HG02870 (cell line): ENCODE results near the gene SPHK2.
"Not testable (repeated sequence)": the region's sequence is repeated elsewhere in the genome, so short reads cannot be mapped to it uniquely, and the experiment has no call there.

Source experiments
- ATAC-seq: cut with Tn5 transposase; IDR thresholded peaks from one replicate; pipeline ENCODE4 v1.9.1; 2021; ENCODE audit warnings: mild to moderate bottlenecking, moderate library complexity; ENCODE audit not compliant: unreplicated experiment

The SPHK2 gene

DNA sequence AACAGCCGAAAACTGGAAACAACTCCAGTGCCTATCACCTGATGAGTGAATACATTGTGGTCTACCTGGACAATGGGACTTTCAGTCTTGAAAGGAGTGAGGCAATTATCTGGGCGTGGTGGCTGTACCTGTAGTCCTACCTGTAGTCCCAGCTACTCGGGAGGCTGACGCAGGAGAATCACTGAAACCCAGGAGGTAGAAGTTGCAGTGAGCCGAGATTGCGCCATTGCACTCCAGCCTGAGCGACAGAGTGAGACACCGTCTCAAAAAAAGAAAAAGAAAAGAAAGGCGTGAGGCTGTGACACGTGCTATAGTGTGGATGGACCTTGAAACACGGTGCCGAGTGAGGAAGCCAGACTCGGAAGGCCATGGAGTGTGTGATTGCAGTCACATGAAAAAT, 57.6 kb downstream of the SPHK2 start:
- no peak for ATAC-seq

DNA sequence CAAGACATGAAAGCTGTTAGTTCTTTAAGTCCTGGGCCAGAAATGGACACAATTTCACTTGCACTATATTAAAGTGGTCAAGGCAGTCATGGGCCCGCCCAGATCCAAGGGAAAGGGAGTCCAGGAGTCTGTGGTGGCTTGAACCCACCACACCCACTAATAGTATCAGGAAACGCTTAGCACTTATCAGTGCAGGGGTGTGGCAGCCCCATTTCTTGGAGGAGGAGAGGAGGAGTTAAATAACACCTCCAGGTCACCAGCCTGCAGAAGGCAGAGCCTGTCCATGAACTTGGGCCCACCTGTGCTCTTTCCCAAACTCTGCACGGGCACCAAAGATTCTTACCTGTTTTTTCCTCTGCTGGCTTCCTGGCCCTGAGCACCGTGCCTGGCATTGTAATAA, 58.9 kb downstream of the SPHK2 start:
- no peak for ATAC-seq

DNA sequence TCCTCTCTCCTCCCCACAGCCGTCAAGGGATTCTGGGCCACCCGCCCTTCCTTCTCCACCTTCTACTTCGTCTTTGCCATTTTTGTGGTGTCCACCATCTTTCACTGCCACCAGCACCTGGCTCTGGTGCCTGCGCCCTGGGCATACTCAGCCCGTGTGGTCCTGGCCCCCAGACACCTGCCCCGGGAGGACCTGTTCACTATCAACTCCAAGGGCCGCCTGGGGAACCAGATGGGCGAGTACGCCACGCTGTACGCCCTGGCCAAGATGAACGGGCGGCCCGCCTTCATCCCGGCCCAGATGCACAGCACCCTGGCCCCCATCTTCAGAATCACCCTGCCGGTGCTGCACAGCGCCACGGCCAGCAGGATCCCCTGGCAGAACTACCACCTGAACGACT, 60.7 kb downstream of the SPHK2 start:
- ATAC-seq, result not testable (repeated sequence)
